ENCODE results near the gene LDLR.
"Not testable (repeated sequence)": the region's sequence is repeated elsewhere in the genome, so short reads cannot be mapped to it uniquely, and the experiment has no call there.

The LDLR gene

GRCh38 chr19:11108746-11109145 lies 19.5 kb downstream of the LDLR start:
- DNase-seq: no peak

DNA sequence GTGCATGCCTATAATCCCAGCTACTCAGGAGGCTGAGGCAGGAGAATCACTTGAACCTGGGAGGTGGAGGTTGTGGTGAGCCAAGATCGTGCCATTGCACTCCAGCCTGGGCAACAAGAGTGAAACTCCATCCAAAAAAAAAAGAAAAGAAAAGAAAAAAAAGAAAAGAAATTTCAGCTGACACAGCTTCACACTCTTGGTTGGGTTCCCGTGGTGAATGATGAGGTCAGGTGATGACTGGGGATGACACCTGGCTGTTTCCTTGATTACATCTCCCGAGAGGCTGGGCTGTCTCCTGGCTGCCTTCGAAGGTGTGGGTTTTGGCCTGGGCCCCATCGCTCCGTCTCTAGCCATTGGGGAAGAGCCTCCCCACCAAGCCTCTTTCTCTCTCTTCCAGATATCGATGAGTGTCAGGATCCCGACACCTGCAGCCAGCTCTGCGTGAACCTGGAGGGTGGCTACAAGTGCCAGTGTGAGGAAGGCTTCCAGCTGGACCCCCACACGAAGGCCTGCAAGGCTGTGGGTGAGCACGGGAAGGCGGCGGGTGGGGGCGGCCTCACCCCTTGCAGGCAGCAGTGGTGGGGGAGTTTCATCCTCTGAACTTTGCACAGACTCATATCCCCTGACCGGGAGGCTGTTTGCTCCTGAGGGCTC lies 22.0 kb downstream of the LDLR start:
- no peak for DNase-seq

- DNase-seq: no peak
Measured at GRCh38 chr19:11111771-11112144, 22.5 kb downstream of the LDLR start.

DNA sequence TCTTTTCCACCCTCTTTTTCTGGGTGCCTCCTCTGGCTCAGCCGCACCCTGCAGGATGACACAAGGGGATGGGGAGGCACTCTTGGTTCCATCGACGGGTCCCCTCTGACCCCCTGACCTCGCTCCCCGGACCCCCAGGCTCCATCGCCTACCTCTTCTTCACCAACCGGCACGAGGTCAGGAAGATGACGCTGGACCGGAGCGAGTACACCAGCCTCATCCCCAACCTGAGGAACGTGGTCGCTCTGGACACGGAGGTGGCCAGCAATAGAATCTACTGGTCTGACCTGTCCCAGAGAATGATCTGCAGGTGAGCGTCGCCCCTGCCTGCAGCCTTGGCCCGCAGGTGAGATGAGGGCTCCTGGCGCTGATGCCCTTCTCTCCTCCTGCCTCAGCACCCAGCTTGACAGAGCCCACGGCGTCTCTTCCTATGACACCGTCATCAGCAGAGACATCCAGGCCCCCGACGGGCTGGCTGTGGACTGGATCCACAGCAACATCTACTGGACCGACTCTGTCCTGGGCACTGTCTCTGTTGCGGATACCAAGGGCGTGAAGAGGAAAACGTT lies 24.0 kb downstream of the LDLR start:
- no peak for DNase-seq

GRCh38 chr19:11115042-11115441 lies 25.8 kb downstream of the LDLR start:
- no peak for DNase-seq

- no peak for DNase-seq
Measured at GRCh38 chr19:11115895-11116446, 26.7 kb downstream of the LDLR start.

- DNase-seq: no peak
Measured at GRCh38 chr19:11116507-11116906, 27.2 kb downstream of the LDLR start.

DNA sequence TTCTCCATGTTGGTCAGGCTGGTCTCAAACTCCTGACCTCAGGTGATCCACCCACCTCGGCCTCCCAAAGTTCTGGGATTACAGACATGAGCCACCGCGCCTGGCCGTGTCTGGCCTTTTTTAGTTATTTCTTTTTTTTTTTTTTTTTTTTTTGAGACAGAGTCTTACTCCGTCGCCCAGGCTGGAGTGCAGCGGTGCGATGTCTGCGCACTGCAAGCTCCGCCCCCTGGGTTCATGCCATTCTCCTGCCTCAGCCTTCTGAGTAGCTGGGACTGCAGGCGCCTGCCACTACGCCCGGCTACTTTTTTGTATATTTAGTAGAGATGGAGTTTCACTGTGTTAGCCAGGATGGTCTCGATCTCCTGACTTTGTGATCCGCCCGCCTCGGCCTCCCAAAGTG lies 32.7 kb downstream of the LDLR start:
- DNase-seq: not testable (repeated sequence)

DNA sequence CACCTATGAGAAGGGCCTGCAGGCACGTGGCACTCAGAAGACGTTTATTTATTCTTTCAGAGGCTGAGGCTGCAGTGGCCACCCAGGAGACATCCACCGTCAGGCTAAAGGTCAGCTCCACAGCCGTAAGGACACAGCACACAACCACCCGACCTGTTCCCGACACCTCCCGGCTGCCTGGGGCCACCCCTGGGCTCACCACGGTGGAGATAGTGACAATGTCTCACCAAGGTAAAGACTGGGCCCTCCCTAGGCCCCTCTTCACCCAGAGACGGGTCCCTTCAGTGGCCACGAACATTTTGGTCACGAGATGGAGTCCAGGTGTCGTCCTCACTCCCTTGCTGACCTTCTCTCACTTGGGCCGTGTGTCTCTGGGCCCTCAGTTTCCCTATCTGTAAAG lies 33.9 kb downstream of the LDLR start:
- no peak for DNase-seq

DNA sequence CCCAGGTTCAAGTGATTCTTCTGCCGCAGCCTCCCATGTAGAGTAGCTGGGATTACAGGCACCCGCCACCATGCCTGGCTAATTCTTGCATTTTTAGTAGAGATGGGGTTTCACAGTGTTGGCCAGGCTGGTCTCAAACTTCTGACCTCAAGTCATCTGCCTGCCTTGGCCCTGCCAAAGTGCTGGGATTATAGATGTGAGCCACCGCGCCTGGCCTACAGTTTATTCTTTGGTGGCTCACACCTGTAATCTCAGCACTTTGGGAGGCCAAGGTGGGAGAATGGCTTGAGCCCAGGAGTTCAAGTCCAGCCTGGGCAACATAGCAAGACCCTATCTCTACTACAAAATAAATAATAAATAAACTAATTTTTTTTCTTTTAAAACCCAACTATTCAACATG lies 34.9 kb downstream of the LDLR start:
- DNase-seq: not testable (repeated sequence)

DNA sequence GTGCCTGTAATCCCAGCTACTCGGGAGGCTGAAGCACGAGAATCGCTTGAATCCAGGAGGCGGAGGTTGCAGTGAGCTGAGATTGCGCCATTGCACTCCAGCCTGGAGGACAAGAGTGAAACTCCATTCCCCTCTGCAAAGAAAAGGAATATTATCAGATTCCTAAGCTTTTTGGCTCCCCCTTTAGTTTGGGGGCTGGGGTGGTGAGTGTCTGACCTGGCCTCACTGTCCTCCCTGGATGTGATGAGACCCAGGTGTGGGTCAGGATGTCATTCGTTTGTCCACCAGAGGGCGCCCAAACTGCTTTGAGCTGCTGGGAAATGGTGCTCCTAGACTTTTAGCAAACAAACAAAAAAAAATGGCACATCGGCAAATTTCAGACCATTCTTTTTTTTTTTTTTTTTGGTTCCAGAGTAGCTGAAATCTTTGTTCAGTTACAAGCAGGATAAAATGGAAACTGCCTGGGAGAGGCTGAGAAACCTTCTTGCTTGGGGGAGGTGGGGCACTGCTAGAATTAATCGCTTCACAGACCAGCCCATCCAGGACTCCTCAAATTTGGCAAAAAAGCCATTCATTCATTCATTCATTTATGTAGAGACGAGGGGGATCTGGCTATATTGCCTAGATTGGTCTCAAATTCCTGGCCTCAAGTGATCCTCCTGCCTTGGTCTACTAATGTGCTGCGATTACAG lies 36.9 kb downstream of the LDLR start:
- peak; percentile 79 for DNase-seq

DNA sequence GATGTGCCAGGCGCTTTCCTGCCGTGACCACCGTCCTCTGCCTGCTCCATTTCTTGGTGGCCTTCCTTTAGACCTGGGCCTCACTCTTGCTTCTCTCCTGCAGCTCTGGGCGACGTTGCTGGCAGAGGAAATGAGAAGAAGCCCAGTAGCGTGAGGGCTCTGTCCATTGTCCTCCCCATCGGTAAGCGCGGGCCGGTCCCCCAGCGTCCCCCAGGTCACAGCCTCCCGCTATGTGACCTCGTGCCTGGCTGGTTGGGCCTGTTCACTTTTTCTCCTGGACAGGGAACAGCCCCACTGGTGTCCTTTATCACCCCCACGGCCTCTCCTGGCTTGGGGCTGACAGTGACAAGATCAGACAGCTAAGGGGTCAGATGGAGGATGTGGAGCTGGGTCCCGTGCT lies 38.6 kb downstream of the LDLR start:
- no peak for DNase-seq

DNA sequence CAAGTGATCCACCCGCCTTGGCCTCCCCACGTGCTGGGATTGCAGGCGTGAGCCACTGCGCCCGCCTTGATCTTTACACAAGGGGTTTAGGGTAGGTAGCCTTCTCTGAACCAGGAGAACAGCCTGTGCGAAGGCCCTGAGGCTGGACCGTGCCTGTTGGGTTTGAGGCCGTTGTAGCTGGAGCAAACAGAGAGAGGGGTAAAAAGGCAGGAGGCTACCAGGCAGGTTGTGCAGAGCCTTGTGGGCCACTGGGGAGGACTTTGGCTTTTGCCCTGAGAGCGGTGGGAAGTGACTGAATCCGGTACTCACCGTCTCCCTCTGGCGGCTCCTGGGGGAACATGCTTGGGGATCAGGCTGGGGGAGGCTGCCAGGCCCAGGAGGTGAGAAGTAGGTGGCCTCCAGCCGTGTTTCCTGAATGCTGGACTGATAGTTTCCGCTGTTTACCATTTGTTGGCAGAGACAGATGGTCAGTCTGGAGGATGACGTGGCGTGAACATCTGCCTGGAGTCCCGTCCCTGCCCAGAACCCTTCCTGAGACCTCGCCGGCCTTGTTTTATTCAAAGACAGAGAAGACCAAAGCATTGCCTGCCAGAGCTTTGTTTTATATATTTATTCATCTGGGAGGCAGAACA lies 41.7 kb downstream of the LDLR start:
- DNase-seq: peak; percentile 73

DNA sequence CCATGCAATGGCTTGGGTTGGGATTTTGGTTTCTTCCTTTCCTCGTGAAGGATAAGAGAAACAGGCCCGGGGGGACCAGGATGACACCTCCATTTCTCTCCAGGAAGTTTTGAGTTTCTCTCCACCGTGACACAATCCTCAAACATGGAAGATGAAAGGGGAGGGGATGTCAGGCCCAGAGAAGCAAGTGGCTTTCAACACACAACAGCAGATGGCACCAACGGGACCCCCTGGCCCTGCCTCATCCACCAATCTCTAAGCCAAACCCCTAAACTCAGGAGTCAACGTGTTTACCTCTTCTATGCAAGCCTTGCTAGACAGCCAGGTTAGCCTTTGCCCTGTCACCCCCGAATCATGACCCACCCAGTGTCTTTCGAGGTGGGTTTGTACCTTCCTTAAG lies 42.2 kb downstream of the LDLR start:
- DNase-seq: no peak

DNA sequence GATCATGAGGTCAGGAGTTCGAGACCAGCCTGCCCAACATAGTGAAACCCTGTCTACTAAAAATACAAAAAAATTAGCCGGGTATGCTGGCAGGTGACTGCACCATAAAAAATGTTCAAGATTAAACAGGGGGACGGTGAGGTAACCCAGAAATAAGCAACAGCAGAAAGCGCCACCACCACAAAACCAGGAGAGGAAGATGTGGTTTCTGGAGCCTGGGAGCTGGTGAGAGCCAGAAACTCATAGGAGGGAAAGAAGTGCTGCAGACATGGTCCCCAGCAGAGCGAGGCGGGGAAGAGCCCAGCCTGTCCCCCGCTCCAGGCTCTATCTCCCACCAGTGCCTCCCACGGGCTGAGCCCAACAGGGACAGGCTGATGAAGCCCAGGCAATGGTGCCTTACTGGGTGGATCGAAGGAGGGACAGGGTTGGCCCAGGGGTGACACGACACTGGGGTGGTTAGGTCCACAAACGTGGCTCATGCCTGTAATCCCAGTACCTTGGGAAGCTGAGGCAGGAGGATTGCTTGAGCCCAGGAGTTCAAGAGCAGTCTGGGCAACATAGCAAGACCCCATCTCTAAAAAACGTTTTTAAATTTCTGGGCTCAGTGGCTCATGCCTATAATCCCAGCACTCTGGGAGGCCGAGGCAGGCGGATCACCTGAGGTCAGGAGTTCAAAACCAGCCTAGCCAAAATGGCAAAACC lies 47.3 kb downstream of the LDLR start:
- DNase-seq: no peak

GRCh38 chr19:11137542-11138384 lies 48.5 kb downstream of the LDLR start:
- DNase-seq: peak; percentile 44

GRCh38 chr19:11138601-11139300 lies 49.5 kb downstream of the LDLR start:
- DNase-seq: no peak

DNA sequence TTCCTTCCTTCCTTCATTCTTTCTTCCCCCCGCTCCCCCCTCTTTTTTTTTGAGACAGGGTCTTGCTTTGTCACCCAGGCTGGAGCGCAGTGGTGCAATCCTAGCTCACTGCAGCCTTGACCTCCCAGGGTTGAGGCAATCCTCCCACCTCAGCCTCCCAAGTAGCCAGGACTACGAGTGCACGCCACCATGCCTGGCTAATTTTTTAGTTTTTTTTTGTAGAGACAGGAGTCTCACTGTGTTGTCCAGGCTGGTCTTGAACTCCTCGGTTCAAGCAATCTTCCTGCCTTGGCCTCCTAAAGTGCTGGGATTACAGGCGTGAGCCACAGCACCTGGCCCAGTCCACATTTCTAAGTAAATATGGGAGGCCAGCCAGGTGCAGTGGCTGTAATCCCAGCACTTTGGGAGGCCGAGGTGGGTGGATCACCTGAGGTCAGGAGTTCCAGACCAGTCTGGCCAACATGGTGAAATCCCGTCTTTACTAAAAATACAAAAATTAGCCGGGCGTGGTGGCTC lies 50.8 kb downstream of the LDLR start:
- not testable (repeated sequence) for DNase-seq

DNA sequence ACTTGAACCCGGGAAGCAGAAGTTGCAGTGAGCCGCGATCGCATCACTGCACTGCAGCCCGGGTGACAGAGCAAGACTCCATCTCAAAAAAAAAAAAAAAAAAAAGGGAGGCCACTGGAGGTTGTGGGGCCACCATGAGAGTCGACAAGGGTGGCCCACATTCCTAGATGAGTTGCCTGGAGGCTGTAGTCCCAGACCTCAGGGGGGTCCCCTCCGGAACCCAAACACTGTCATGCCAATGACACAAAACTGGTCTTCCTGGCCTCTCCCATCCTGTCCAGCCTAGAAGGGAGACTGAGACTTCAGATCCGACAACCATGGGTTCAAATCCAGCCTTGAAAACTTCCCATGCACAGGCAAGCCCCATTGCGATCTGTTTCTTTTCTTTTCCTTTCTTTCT lies 51.6 kb downstream of the LDLR start:
- no peak for DNase-seq

GRCh38 chr19:11141937-11142527 lies 52.8 kb downstream of the LDLR start:
- DNase-seq: no peak

Data from activated CD8-positive, alpha-beta memory T cell treated with anti-CD3 and anti-CD28 coated beads, Interleukin-2, amount 50 U/mL, for 4 hours (primary cell).